GM12875 (cell line): ENCODE measurements around the gene PMFBP1.

Experiments
- H3K4me3 ChIP-seq: one replicate; pipeline ENCODE4 v1.5.1; 2011; ENCODE audit warnings: low read depth, low read length, control low read depth
- CTCF ChIP-seq: IDR thresholded peaks from 2 replicates; pipeline ENCODE4 v1.5.1; 2011; ENCODE audit warnings: low read depth, mild to moderate bottlenecking, control low read depth, inconsistent platforms, low read length, moderate library complexity, borderline replicate concordance; ENCODE audit not compliant: insufficient read depth

The PMFBP1 gene

GRCh38 chr16:72134507-72134906, 37.4 kb downstream of the PMFBP1 start:
- H3K4me3 ChIP-seq, result no peak overlapping the region
- TF ChIP-seq CTCF, result no peak

GRCh38 chr16:72132726-72133125, 39.2 kb downstream of the PMFBP1 start:
- no peak overlapping the region for H3K4me3 ChIP-seq
- TF ChIP-seq CTCF, result no peak

GRCh38 chr16:72131036-72131435, 40.9 kb downstream of the PMFBP1 start:
- no peak overlapping the region for H3K4me3 ChIP-seq
- TF ChIP-seq CTCF, result no peak

DNA sequence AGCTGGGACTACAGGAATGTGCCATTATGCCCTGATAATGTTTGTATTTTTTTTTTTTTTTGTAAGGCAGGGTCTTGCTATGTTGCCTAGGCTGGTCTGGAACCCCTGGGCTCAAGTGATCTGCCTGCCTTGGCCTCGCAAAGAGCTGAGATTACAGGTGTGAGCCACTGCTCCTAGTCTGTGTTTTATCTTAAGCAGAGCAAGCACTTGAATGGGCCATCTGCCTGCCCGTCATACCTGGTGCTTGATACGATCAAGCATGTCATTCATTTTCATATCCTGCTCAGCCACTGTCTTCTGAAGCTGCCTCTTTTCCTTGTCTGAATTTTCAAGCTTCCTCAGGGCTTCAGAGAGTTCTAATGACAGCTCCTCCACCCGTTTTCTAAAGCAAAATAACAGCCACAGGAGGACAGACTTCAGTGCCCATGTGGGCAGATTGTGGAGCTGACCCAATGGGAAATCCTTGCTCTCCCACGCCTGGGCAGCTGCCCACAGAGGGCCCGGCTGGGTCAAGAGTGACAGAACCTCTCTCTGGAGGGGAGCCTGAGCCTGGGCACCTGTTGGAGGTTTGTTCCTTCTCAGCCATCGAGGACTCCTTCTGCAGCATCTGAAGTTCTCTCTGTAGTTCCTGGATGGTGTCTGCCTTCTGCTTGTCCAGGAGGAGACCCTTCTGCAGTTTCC, 41.8 kb downstream of the PMFBP1 start:
- TF ChIP-seq CTCF, result no peak
- no peak overlapping the region for H3K4me3 ChIP-seq

DNA sequence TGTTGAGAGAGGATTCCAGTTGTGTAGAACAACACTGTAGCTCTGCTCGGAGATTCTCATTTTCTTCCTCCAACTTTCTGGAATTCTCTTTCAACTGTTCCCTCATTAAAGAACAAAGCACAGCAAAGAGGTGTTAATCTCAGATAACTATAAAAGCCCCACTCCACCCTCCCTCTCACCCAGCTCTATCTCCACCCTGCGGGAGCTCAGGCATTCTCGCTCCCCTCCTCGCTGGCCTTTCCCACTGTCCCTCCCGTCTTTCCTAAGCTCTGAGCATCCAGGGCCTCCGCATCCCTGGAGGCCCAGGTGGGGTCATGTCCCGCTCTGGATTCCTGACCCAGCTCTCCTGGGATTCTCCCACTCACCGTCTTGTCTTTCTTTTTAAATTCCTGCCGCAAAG, 43.3 kb downstream of the PMFBP1 start:
- H3K4me3 ChIP-seq, result no peak overlapping the region
- TF ChIP-seq CTCF, result no peak

DNA sequence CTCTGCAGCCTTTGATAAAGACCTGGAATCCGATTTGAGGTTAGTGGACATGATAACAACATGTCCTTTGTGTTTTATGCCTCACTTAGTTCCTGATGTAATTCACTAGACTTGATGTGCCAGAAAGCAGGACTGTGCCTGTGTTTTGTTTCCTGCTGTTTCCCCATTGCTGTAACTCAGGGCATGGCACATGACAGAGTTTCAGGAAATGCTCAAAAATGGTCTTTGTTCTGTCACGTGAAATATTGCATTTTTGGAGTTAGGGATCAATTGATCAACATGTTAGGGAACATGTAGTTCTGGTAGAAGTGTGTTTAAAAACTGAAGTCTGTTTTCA, 45.6 kb downstream of the PMFBP1 start:
- no peak for TF ChIP-seq CTCF

GRCh38 chr16:72125635-72126428, 46.1 kb downstream of the PMFBP1 start:
- no peak for TF ChIP-seq CTCF
- H3K4me3 ChIP-seq, result no peak overlapping the region

More for the DNA sequence above, 45.6 kb downstream of the PMFBP1 start:
- no peak overlapping the region for H3K4me3 ChIP-seq
